ENCODE data around the gene TBC1D17. TPM values are rescaled to one million over a fixed set of nuclear protein-coding genes. Genes with fewer than 3 reads are reported as not detected.
A peak's percentile ranks its signal among the peaks of the same experiment; 100 is the strongest.

TBC1D17 gene
- total and polyA plus RNA-seq, 7 experiments from 2014 or later = 11.6 to 106 (median 50.7) TPM

DNA sequence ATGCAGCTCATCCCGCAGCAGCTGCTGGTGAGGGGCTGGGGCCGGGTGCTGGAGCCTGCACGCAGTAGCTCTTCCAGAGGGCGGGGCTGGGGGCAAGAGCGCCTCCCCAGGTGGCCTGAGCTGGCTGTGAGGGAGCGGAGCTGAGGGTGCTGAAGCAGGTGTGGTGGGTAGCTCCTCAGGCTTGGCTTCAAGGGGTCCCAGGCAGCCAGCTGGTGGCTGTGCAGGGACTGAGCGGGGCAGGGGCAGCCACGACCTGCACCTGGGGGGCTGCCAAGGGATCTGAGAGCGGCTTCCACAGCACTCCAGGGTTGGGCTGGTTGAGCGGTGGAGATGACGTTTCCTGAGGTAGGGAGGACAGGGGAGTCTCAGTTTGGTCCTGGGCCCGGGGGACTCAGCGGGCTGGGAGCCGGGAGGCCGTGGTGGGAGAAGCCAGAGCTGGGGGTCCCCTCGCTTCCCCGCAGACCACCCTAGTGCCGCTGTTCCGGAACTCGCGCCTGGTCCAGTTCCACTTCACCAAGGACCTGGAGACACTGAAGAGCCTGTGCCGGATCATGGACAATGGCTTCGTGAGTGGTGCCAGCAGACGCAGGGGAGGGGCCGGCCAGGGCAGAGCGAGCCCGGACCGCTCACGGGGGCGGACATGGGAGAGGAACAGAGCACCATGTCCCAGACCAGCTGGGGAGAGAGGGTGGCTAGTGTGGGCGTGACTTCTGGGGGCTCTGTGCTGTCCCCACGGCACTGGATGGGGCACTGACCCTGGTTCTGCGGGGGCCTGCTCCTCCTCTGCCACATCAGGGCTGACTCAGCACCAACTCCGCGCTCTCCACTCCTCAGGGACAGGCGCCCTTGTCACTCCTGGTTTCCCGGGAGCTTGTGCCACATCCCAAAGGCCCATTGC is 19.2 kb upstream of the TBC1D17 start:
- peaks cover 0 to 1% (median 0%) of the 10 kb centered on the region in 11 donors for H3K9me3 Mint-ChIP-seq
- no peak overlapping the region for H3K4me3 ChIP-seq (ENCODE audit: low read length)
- intact Hi-C loops (cut with micrococcal nuclease) = no loop called here

DNA sequence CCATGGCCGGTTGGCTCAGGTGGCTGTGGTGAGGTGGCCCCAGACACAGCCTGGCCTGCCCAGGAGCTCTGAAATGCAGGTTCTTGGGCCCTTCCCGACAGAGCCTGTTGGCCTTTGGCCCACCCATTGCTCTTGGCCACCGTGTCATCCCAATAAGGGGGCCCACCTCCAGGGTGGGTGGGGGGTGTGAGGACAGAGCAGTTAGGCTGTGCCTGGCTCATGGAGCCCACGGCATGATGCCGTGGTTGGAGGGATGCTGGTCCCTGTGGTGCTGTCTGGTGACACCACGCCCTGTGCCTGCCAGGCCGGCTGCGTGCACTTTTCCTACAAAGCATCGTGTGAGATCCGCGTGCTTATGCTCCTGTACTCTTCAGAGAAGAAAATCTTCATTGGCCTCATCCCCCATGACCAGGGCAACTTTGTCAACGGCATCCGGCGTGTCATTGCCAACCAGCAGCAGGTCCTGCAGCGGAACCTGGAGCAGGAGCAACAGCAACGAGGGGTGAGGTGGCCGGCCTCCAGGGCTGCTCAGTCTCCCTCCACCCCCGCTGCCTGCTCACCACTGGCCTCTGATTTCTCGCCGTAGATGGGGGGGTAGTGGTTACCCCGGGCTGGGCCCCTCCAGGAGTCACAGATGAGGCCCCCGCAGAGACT is 17.7 kb upstream of the TBC1D17 start:
- Mint-ChIP-seq H3K4me3 (no peak overlapping the region), H3K27ac (no peak overlapping the region), H3K9me3 (peaks cover 0 to 1% (median 0%) of the 10 kb centered on the region in 11 donors), H3K4me1 (peaks cover 0 to 15% (median 7%) of the 10 kb centered on the region in 7 donors), H3K36me3 (peaks cover 0 to 21% (median 4%) of the 10 kb centered on the region in 5 donors), H3K27me3 (no peaks in the 10 kb centered on the region)
- intact Hi-C loops (cut with micrococcal nuclease) = loop anchor here (10.0 kb wide), 2 partner anchors 125 to 525 kb away; partner anchors contain the start of gene CD37 (in 1 of the 2)
- ChIA-PET POLR2A (interaction anchor here (0.8 to 1.7 kb wide), 5 partner anchors 8 to 264 kb away, joined by 4 to 5 read pairs (median 4); partner anchors contain the start of genes PNKP and PTOV1), CTCF (interaction anchor here (0.7 kb wide), 1 partner anchor 88 kb away, joined by 6 read pairs; no protein-coding TSS in a partner anchor)
- Histone ChIP-seq H3K4me1 (ENCODE audit: control insufficient read depth in 2 of 2, insufficient read depth in 2 of 2, low read length in 2 of 2) (no peaks in the 10 kb centered on the region), H3K4me3 (ENCODE audit: low read length) (no peak overlapping the region), H3K27ac (ENCODE audit: low read depth, low read length) (no peak overlapping the region), H3K27me3 (ENCODE audit: control insufficient read depth in 2 of 2, insufficient read depth in 2 of 2, low read length in 2 of 2) (no peaks in the 10 kb centered on the region), H3K36me3 (ENCODE audit: control insufficient read depth in 2 of 3, insufficient read depth in 3 of 3, low read length in 3 of 3) (peaks cover 0 to 94% (median 3%) of the 10 kb centered on the region in 3 experiments), H3K9me3 (ENCODE audit: control insufficient read depth in 2 of 3, low read length in 3 of 3) (no peaks in the 10 kb centered on the region)
- DNase-seq = no peak
- peak; percentile 6 for ATAC-seq

More for the DNA sequence above, 19.2 kb upstream of the TBC1D17 start:
- peaks cover 0 to 14% (median 3%) of the 10 kb centered on the region in 5 donors for H3K36me3 Mint-ChIP-seq
- H3K9me3 ChIP-seq (ENCODE audit: control insufficient read depth in 2 of 3, low read length in 3 of 3) = no peaks in the 10 kb centered on the region
- H3K27ac Mint-ChIP-seq = no peak overlapping the region
- H3K27me3 Mint-ChIP-seq = no peaks in the 10 kb centered on the region
- H3K36me3 ChIP-seq (ENCODE audit: control insufficient read depth in 2 of 3, insufficient read depth in 3 of 3, low read length in 3 of 3) = peaks cover 0 to 86% (median 3%) of the 10 kb centered on the region in 3 experiments
- H3K4me1 Mint-ChIP-seq = peaks cover 3 to 10% (median 6%) of the 10 kb centered on the region in 7 donors
- no peaks in the 10 kb centered on the region for H3K27me3 ChIP-seq (ENCODE audit: control insufficient read depth in 2 of 2, insufficient read depth in 2 of 2, low read length in 2 of 2)
- DNase-seq (no peak), ATAC-seq (peak; percentile 4)
- ChIA-PET POLR2A (interaction anchor here (1.1 to 1.7 kb wide), 4 partner anchors 8 to 27 kb away, joined by 4 to 6 read pairs (median 4); partner anchors contain the start of genes PNKP and PTOV1), CTCF (interaction anchor here (0.7 kb wide), 1 partner anchor 27 kb away, joined by 3 read pairs; no protein-coding TSS in a partner anchor)
- no peaks in the 10 kb centered on the region for H3K4me1 ChIP-seq (ENCODE audit: control insufficient read depth in 2 of 2, insufficient read depth in 2 of 2, low read length in 2 of 2)
- H3K4me3 Mint-ChIP-seq = no peak overlapping the region
- no peak overlapping the region for H3K27ac ChIP-seq (ENCODE audit: low read depth, low read length)

DNA sequence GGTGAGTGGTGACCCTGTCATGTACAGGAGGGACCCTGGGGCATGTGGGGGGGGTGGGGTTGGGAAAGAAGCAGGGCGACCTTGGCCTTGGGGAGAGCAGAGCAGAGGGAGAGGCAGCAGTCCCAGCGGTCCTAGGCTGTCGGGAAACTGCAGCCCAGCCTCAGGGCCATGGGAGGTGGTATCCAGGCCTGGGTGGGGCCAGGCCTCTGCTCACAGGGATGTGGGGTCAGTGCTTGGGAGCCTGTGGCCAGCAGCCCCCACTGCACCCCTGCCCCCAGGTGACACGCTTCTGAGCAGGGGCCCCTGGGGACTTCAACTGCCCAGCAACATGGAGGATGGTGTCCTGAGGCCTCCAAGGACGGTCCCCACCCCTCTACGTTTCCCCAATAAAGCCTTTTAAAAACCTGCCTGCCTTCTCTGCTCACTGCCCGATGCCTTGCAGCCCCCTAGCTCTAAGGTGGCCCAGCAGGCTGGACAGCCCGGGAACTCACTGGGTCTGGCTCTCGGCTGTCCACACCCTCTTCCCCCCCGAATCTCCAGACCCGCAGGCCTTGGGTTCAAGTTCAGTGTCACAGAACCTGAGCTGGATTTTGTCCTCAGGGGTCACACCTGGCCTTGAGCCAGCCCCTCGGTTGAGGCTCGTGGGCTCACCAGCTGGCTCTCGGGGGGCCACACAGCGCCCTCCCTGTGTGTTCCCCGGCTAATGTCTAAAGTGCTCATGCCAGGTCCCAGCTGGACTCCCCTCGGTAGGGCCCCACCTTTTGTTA is 17.0 kb upstream of the TBC1D17 start:
- peak; percentile 5 for ATAC-seq
- Mint-ChIP-seq H3K27me3 (no peaks in the 10 kb centered on the region), H3K27ac (peak overlapping the region in 2 of 9 donors; percentile 18 to 59), H3K4me3 (peak overlapping the region in 1 of 10 donors; percentile 12), H3K4me1 (peaks cover 6 to 21% (median 14%) of the 10 kb centered on the region in 7 donors), H3K9me3 (peaks cover 0 to under 1% (median 0%) of the 10 kb centered on the region in 11 donors), H3K36me3 (peaks cover 0 to 19% (median 4%) of the 10 kb centered on the region in 5 donors)
- H3K27ac ChIP-seq (ENCODE audit: low read depth, low read length) = no peak overlapping the region
- POLR2A ChIA-PET = interaction anchor here (0.8 to 1.8 kb wide), 4 partner anchors 9 to 265 kb away, joined by 3 to 5 read pairs (median 4); partner anchors contain the start of gene PTOV1
- intact Hi-C loops (cut with micrococcal nuclease) = loop anchor here (10.0 kb wide), 2 partner anchors 124 to 526 kb away; partner anchors contain the start of gene CD37 (in 1 of the 2)
- CTCF ChIA-PET = no interaction called here
- DNase-seq = no peak
- H3K4me3 ChIP-seq (ENCODE audit: low read length) = no peak overlapping the region
- H3K9me3 ChIP-seq (ENCODE audit: control insufficient read depth in 2 of 3, low read length in 3 of 3) = no peaks in the 10 kb centered on the region
- peaks cover 0 to 90% (median 3%) of the 10 kb centered on the region in 3 experiments for H3K36me3 ChIP-seq (ENCODE audit: control insufficient read depth in 2 of 3, insufficient read depth in 3 of 3, low read length in 3 of 3)
- H3K4me1 ChIP-seq (ENCODE audit: control insufficient read depth in 2 of 2, insufficient read depth in 2 of 2, low read length in 2 of 2) = peaks cover 0 to 4% of the 10 kb centered on the region in 2 donors
- no peaks in the 10 kb centered on the region for H3K27me3 ChIP-seq (ENCODE audit: control insufficient read depth in 2 of 2, insufficient read depth in 2 of 2, low read length in 2 of 2)

DNA sequence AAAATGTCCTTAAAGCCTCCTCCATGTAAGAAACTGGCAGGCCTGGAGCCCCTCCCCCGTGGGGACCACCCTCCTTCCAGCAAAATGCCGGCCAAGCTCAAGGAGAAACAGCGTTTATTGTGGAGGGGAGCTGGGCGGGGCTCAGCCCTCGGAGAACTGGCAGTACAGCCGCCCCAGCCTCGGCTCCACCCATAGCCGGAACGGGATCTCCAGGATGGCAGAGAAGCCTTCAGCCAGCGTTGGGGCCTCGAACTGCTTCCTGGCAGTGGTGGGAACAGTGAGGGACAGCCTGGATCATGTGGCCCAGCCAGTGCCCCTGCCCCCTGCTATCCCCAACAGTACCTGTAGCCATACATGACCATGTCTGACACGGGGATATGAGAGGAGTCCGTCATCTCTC is 16.4 kb upstream of the TBC1D17 start:
- CTCF ChIA-PET = no interaction called here
- H3K36me3 ChIP-seq (ENCODE audit: control insufficient read depth in 2 of 3, insufficient read depth in 3 of 3, low read length in 3 of 3) = peaks cover 0 to 84% (median 3%) of the 10 kb centered on the region in 3 experiments
- intact Hi-C loops (cut with micrococcal nuclease) = loop anchor here (10.0 kb wide), 2 partner anchors 124 to 526 kb away; partner anchors contain the start of gene CD37 (in 1 of the 2)
- peaks cover 5% of the 10 kb centered on the region in 2 donors for H3K4me1 ChIP-seq (ENCODE audit: control insufficient read depth in 2 of 2, insufficient read depth in 2 of 2, low read length in 2 of 2)
- no peak overlapping the region for H3K27ac ChIP-seq (ENCODE audit: low read depth, low read length)
- H3K27me3 ChIP-seq (ENCODE audit: control insufficient read depth in 2 of 2, insufficient read depth in 2 of 2, low read length in 2 of 2) = no peaks in the 10 kb centered on the region
- H3K4me3 Mint-ChIP-seq = no peak overlapping the region
- no peak overlapping the region for H3K4me3 ChIP-seq (ENCODE audit: low read length)
- H3K27me3 Mint-ChIP-seq = no peaks in the 10 kb centered on the region
- POLR2A ChIA-PET = interaction anchor here (0.8 to 1.8 kb wide), 4 partner anchors 8 to 265 kb away, joined by 3 to 5 read pairs (median 4); partner anchors contain the start of gene PTOV1
- no peaks in the 10 kb centered on the region for H3K9me3 ChIP-seq (ENCODE audit: control insufficient read depth in 2 of 3, low read length in 3 of 3)
- ATAC-seq = no peak
- no peaks in the 10 kb centered on the region for H3K9me3 Mint-ChIP-seq
- H3K4me1 Mint-ChIP-seq = peaks cover 12 to 27% (median 20%) of the 10 kb centered on the region in 7 donors
- H3K27ac Mint-ChIP-seq = peak overlapping the region in 1 of 9 donors; percentile 18
- H3K36me3 Mint-ChIP-seq = peaks cover 0 to 18% (median 4%) of the 10 kb centered on the region in 5 donors
- no peak for DNase-seq

DNA sequence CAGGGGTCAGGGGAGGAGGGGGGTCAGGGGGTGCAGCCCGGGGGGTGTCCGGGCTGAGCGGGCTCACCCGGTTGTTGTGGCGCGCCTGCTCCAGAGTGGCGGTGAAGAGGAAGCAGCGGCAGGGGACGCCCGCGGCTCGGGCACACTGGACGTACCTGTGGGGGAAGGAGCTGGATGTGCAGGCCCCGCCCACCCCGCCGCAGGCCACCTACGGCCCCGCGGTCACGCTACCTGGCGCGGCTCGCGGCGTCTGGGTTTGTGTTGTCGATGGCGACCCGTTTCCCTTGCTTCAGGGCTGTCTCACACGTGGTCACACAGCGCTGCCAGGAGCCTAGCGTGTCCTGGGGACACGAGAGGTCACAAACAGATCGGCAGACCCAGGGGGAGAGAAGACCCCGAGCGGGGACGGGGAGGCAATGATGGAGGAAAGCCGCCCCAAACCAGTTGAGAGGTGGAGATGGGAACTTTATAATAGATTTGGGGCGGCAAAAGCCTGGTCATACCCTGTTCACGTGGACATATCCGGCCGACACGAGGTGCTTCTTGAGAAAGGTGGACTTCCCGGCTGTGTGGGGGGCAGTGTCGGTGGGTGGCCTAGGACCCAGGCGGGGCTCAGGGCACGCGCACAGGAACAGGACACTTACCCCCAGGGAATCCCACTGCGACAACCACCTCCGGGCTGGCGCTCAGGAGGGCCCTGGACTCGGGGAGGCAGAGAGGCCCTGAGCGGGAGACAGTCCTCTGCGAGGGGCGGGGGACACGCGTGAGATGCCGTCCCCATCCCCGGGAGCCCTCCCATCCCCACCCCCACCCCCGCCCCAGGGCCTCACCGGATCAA is 15.7 kb upstream of the TBC1D17 start:
- H3K27ac ChIP-seq (ENCODE audit: low read depth, low read length) = no peak overlapping the region
- H3K36me3 ChIP-seq (ENCODE audit: control insufficient read depth in 2 of 3, insufficient read depth in 3 of 3, low read length in 3 of 3) = peaks cover 0 to 78% (median 3%) of the 10 kb centered on the region in 3 experiments
- DNase-seq (no peak), ATAC-seq (no peak)
- Mint-ChIP-seq H3K27ac (no peak overlapping the region), H3K36me3 (peaks cover 0 to 21% (median 4%) of the 10 kb centered on the region in 5 donors), H3K4me3 (peak overlapping the region in 1 of 10 donors; percentile 38), H3K4me1 (peaks cover 18 to 34% (median 23%) of the 10 kb centered on the region in 7 donors), H3K27me3 (no peaks in the 10 kb centered on the region), H3K9me3 (no peaks in the 10 kb centered on the region)
- ChIA-PET CTCF (no interaction called here), POLR2A (interaction anchor here (1.2 to 1.8 kb wide), 2 partner anchors 8 to 11 kb away, joined by 3 to 5 read pairs; partner anchors contain the start of gene PTOV1)
- H3K9me3 ChIP-seq (ENCODE audit: control insufficient read depth in 2 of 3, low read length in 3 of 3) = no peaks in the 10 kb centered on the region
- no peak overlapping the region for H3K4me3 ChIP-seq (ENCODE audit: low read length)
- intact Hi-C loops (cut with micrococcal nuclease) = loop anchor here (10.0 kb wide), 2 partner anchors 123 to 527 kb away; partner anchors contain the start of gene CD37 (in 1 of the 2)
- H3K4me1 ChIP-seq (ENCODE audit: control insufficient read depth in 2 of 2, insufficient read depth in 2 of 2, low read length in 2 of 2) = peaks cover 11% of the 10 kb centered on the region in 2 donors
- no peaks in the 10 kb centered on the region for H3K27me3 ChIP-seq (ENCODE audit: control insufficient read depth in 2 of 2, insufficient read depth in 2 of 2, low read length in 2 of 2)
